Fibroblast of skin of left biceps (primary cell): ENCODE data around the gene ASF1B.

Experiments
- DNase-seq, 2 experiments: peaks; one replicate each; pipeline ENCODE4 v3.0.0-alpha.2; 2013; ENCODE audit warnings: low read depth in 2 of 2

Gene ASF1B

DNA sequence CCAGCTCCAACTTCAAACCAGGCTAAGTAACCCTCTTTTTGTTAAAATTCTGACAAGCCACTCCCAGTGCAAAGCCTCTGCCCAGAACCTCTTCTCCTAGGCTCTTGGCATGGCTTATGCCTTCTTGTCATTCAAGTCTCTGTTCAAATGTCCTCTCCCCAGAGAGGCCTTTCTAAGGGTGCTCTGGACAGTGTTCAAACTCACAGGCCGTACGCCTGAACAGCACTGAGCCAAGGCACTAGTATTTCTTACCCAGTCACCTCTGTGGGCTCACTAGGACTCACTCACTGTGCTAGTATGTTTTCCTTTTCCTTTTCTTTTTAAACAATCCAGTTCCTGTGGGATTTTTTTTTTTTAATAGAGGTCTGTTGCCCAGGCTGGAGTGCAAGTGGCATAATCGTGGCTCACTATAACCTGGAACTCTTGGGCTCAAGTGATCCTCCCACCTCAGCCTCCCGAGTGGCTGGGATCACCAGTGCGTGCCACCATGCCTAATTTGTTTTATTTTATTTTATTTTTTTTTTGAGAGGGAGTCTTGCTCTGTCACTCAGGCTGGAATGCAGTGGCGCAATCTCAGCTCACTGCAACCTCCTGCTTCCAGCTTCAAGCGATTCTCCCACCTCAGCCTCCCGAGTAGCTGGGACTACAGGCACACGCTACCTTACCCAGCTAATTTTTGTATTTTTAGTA, 2.3 kb upstream of the ASF1B start:
- DNase-seq = no peak

DNA sequence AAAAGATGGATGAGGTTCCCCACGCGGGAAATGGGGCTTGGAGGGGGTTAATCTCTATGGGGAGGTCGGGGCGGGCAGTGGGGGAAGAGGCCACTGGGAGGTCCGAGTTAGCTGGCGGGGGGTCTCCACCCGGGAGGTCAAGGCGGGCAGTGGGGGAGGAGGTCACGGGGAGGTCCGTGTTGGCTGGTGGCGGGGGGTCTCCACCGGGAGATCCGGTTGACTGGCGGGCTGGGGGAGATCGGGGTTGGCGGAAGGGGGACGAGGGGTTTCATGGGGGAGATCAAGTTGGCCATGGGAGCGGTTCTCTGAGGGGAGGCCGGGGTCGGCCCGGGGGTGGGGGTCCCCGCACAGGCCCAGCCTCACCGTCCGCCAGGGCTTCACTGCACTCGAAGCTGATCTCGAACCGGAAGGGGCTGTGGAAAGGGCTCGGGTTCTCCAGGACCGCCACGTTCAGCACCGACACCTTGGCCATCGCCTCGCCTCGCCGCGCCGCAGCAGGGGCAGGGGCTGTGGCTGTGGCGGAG, 342 bp downstream of the ASF1B start:
- no peak for DNase-seq

DNA sequence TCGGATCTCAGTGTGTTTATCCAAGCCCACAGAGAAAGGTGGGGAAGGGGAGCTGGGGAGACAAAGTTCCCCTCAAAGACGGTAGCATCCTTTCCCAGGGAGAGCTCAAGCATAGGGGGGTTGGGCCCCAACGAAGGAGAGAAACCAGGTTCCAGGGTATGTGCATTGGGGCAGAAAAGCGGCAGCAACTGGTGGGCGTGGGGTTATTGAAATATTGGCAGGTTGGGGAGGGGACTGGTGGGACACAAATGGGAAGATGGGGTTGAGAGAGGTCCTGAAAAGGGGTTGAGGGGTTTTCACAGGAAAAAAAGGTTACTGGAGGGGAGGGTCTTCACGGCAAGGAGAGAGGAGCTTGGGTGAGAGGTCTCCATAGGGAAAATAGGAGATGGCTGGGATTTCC, 1.0 kb downstream of the ASF1B start:
- DNase-seq = no peak

DNA sequence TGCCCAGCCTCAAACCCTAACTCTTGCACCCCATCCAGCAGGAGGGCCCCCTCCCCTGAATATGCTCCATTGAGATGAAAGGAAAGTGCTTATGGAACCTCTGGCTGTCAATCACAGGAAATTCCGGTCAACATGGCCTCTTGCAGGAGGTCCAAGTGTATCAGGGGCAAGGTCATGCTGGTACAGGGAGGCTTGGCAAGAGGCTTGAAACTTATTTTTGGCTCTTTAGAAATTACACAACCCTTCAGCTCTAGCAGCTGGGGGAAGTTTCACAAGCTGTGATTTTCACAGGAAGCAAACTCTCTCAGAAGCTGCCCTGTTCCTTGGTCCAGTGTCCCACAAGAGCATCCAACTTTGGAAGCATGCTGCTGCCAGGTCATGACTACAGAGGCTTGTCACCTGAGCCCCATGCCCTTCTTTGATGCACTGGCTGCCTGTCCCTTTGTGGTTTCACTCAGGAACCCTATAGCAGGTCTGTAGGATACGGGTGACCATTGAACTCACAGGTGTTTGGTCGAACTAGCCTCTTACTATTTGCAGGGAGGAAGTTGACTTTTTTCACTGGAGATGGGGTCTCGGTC, 8.4 kb downstream of the ASF1B start:
- no peak for DNase-seq

DNA sequence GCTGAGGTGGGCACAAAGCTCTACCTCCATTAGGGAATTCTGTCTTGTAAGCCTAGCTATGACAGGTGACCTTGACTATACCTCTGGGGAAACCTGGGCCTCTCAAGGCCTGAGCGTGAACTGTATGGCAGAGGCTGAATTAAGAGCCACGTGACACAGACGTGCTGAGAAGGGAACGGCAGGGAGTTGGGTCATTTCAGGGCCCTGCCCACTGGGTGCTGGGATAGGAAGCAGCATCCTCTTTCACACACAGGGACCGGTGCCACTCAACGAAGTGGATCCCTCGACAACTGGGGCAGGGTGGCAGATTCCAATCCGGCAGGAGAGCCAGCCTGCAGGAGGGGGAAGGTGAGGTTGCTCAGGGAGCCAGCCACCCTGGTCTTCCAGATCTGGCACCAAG, 9.2 kb downstream of the ASF1B start:
- DNase-seq = no peak

DNA sequence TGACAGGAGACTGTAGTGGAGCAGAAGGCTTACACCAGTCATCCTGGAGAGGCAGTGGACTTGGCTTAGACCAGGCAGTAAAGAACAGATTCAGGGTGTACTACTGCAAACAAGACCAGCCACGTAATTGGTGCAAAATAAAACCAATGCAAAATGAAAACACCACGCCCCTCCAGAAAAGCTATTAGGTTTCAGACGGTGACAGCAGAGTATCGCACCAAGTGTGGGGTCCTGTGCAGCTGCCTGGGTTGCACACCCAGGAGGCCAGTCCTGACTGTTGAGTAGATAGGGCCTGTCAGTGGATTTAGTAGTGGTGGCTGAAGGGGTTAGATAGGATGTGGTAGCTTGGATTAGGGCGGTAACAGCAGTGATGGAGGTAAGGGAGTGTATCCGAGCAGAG, 13.5 kb downstream of the ASF1B start:
- DNase-seq = no peak

DNA sequence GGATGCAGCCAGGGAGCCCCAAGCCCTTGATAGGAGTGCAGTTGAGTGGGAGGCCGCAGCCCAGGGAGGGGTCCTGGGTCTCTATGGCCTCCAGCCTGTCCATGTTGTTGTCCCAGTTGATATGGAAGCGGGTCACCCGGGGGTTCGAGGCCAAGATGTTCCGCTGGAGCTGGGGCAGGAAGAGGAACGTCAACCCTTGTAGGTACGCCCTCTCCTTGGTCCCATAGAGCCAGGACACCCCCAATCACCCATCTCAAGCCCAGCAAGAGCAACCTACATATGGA, 15.9 kb downstream of the ASF1B start:
- DNase-seq = no peak

DNA sequence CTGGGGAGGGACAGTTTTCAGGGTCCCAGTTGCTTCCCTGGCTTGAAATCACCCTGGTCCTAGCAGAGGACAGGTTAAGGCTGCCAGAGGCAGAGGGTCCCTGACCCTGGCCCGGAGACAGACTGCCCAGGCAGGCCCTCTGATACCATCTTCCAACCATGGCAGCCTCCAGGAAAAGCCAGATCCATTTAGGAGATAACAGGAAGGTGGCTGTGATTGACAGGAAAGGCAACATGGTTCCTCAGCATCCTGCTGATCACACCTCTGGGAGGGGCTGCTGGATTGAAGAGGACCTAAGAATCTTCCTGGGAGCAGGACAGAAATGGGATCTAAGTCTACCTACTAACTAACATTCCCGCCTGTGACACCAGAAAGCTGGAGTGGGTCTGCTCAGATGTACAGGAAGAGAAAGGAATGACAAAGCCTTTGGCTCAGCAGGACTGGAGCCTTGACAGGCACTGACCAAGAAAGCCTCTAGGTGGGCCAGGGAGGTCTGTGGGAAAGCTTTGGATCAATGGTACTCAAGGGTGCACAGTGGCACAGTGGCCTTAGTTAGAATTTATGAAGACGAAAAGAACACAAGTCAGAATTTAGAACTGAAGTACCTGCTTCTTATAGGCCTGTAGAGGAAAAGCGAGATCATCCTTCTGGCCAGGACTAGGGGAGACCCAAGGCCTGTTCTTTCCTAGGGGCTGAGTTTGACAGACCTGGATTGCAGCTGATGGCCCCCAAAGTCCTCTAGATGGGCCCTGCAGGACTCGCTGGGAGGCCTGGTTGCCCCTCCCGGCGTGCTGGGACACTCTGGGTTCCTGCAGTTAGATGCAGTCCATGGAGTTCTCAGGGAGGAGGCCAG, 16.5 kb downstream of the ASF1B start:
- DNase-seq = no peak

DNA sequence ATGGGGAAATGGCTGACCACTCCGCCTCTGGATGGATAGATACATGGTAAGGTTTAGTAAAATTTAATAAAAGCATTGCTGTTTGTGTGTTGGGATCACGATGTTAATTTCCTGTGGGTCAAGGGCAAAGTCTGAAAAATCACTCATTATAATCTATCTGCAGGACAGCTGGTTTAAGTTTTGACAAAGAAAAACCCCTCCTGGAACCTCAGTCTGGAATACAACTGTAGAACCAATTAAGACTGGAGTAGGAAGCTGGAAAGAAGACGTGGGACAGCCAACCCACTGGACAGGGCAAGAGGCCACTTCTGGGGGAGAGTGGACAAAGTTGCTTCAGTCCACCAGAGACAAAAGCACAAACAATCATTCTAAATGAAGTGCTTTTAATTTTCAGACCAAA, 17.2 kb downstream of the ASF1B start:
- DNase-seq = no peak

DNA sequence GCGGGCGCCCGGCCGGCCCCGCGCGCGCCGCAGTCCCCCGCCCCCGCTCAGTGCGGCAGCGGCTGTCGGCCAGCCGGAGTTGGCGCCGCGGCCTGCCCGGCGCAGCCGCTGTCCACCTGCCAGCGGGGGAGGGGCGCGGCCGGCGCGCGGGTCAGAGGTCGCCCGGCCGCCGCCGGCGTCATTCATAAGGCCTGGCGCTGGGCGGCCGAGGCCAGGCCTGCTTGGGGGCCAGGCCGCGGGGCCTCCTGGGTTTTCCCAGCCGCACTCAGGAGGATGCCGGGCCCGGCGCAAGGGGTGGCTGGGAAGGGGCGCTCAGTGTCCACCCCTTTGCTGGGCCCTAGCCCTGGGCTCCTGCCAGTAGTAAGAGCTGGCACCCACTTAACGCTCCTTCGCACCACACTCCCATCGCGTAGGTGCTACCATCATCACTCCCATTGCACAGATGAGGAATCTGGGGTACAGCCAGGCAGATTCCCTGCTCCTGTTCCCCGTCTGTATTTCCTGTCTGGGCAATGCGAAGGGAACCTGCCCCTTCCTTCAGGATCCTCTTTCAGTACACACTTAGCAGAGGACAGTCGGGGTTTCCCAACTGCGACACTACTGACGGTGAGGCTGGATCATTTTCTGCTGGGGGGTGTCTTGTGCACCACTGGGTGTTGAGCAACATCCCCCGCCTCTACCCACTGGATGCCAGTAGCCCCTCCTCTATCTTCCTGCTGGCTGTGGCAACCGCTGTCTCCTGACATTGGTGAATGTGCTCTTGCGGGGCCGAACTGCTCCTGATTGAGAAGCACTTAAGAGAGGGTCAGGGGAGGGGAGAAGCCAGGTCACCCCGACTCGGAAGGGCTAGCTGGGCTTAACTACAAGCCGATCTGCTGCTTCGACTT, 18.0 kb downstream of the ASF1B start:
- DNase-seq = no peak

DNA sequence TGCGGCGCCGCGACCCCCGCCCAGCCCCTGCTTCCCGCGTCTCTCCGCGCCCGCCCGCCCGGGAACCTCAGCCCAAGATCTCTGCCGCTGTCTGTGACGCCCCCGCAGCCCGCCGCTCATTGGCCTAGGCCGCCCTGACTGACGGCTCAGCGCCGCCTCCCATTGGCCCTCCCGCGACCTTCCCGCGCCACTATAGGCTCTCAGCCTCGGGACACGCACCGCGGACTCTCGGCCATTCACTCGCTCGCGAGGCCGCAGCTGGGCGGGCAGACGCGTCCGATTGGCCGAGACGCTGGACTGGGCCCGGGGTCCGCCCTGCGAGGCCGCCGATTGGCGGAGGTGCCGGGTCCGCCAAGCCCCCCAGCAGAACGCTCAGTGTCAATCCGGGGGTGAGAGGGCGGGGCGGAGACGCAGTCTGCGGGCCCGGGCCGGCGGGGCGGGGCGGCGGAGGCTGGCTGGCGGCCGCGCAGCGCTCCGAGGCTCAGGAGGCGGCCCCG, 18.7 kb downstream of the ASF1B start, which contains the start of gene PRKACA:
TSS of gene PRKACA (minus strand) at position 95 of the 497 bp plus-strand sequence. CDS start 215 bp downstream, outside the sequence.
- DNase-seq = peak; percentile 98

DNA sequence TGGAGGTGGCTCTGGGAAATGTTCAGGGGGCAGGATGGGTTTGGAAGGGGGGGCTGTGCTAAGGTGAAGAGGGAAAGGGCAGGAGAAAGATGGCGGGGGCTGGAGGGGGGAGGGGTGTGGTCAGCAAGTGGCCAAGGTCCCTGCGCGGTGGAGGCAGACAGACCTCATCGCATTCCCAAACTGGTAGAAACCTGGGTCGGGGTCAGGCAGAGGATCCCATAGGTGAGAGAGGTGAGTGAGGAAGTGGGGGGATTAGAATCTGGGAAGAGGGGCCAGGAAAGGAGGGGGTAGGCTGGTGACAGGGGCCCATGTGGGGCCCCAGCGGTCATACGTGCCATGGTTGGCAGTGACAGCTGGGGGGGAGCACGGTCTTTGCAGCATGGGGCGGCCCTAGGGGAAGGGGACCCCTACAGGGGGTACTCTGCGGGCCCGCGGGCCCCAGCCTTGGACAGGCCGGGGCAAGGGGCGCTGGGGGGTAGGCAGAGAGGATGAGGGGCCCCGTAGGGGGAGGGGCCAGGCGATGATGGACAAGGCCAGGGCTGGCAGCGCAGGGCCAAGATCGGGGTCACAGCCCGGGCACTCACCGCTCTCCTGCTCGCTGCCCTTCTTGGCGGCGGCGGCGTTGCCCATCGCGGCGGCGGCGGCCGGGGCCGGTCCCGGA, 19.3 kb downstream of the ASF1B start:
- no peak for DNase-seq

DNA sequence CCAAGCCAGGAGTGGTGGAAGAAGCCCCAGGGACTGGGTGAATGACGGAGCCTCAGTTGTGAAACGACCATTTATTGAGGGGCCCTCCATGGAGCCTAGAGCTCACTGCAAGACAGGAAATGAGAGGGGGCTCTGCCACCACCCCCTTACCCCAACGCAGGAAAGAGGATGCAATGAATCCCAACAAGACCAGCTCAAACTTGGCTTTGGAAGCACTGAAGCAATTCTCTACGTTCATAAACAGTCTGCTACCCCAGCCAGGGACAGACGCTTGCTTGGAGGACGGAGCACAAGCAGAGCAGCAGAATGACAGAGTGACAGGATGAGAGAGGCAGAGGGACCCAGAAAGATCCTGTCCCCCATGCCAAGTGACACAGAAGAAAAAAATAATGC, 19.9 kb downstream of the ASF1B start:
- DNase-seq = no peak

DNA sequence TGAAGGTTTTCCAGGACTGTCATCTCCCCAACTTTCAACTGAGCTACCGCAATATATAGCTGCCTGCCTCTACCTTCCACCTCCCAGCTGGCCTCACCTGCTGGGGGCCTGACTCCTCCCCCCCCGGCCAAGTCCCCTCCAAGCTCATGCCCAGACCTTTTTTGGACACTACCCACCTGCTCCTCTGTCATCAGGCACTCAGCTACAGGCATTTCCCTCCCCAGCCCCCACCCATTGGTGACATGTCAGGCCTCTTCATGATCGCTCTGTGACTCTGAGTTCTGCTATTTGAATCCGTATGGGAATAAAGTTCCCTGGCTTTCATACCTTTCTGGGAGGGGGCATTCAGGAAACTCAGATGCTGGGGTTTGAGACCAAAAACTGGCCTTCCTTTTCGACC, 20.6 kb downstream of the ASF1B start:
- no peak for DNase-seq

DNA sequence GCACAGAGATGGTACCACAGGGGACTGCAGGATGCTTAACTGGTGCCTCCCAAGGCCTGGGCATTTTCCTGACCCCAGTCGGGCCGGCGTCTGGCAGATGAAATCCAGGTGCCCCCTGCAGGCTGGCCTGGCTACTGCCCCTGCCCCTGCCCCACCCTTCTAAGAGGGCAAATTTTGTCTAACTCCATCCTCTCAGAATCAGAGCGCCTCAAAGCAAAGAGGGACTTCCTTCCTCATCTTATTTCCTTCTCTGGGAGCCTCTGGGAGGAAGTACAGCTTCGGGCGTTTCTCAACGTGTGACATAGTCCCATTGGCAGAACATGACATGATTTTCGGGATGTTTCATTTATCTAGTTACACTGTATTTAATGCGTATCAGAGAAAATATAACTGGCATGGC, 21.5 kb downstream of the ASF1B start:
- no peak for DNase-seq

DNA sequence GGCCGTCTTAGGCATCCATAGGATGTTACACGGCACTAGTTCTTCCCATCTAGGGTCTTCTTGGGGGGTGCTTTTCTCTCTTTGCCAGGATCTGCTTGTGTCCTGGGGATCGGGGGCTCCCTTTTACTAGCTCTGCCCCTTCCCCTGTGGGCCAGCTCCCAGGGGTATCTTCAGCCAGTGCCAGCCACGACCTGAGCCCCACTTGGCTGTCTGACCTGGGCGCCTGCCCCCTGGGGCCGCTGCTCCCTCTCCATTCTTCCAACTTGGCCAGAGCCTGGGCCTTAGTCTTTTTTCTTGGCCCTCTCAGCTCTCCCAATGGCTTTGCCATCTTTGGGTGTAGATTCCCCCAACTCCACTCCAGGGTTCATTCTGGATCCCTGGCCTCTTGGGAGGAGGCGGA, 21.9 kb downstream of the ASF1B start:
- DNase-seq = no peak

DNA sequence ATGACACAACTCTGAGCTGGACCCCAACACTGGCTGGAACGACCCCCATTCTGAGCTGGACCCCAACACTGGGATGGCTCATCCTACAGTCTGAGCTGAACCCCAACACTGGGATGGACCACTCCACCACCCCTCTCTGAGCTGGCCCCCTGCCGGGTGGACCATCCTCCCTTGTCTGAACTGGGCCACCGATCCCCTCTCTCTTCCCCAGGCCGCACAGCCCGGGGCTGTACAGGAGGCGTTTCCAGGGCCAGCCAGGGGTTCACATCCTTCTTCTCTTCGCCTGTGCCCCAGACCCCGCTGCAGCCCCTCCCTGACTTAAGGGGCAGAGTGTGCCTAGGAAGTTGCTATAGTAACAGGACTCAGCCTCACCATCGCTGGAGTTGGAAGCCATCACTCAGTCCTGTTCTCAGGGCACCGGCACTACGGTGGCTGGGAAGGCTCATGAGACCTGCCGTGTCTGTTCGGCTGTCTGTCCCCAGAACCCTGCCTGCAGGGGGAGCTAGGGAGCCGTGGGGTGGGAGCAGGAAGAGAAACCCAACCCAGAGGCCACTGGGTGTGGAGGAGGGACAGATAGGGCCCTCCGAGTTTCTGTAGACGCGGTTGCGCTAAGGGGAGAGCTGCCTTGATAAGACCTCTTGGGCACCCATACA, 22.5 kb downstream of the ASF1B start:
- DNase-seq = no peak

DNA sequence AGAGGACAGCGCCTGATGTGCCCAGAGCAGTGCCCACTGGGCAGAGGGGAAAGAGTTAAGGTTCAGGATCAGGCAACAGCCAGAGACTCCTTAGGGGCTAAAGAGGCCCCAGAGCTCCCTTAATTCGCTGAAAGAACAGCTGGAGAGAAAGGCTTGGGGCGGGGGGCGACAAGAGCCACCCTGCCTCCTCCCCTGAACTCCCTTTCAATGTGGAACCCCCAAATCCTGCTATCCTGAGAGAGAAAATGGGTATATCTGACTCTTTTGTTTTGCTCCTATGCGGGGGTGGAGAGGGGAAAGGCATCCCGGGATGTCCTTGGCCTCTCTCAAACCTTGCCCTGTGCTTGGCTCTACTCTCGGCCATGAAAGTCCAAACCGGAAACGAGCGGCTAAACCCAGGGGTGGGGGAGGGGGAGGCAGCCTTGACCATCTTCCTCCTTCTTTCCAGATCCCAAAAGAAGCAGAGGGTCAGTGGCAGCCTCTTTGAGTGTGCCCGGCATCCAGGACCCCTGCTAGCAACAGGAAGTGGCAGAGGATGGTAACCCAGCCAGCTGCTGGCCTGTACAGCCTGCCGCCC, 23.5 kb downstream of the ASF1B start:
- no peak for DNase-seq

DNA sequence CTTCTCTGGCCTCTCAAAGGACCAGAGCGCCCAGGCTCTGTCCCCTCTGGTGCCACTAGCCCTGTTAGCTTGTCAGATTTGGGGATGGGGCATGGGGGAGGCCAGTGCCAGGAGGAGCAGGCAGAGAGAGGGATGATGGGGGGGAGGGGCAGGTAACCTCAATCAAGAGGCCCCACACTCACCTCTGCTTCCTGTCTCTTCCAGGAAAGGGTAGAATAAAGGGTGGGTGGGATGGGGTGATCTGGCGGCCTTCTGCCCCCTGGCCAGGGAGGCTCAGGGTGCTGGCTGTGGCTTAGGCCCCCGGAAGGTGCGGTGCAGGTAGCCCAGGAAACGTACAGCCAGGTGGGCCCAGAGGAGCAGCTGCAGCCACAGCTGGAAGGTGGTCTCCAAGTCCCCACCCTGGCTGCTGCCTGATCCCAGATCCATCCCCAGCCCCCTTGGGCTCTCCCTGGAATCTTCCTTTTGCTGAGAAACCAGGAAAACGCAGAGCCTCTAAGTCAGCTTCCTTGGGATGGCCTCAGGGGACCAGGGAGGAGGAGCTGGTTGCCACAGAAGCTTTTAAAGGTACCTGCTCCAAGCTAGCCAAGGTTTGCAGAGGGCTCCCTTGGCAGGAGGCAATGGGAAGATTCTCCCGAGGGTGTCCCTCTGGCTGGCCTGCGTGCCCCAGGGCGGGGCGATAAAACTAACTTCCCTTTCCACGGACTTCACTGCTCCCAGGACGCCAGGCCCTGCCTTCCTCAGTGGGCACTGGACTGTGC, 24.2 kb downstream of the ASF1B start:
- DNase-seq = no peak

DNA sequence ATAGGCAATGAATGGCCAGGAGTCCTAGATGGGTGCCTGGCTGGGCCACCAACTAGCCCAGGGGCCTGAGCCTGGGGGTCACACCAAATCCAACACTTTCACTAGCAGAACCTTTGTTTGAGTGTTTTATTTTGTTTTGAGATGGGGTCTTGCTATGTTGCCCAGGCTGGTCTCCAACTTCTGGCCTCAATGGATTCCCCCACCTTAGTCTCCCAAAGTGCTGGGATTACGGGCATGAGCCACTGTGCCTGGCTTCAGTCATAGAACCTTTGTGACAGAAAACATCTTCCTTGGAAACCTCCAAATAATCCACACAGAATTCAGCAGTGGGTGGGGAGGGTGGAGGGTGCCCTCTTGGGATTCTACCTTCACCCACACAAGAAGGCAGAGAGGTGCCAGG, 24.9 kb downstream of the ASF1B start:
- no peak for DNase-seq
